ENCODE data around the gene MAGEA9. TPM values are rescaled to one million over a fixed set of nuclear protein-coding genes. Genes with fewer than 3 reads are reported as not detected.

The MAGEA9 gene, protein sequence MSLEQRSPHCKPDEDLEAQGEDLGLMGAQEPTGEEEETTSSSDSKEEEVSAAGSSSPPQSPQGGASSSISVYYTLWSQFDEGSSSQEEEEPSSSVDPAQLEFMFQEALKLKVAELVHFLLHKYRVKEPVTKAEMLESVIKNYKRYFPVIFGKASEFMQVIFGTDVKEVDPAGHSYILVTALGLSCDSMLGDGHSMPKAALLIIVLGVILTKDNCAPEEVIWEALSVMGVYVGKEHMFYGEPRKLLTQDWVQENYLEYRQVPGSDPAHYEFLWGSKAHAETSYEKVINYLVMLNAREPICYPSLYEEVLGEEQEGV
- not detected in 2 replicates for total RNA-seq

DNA sequence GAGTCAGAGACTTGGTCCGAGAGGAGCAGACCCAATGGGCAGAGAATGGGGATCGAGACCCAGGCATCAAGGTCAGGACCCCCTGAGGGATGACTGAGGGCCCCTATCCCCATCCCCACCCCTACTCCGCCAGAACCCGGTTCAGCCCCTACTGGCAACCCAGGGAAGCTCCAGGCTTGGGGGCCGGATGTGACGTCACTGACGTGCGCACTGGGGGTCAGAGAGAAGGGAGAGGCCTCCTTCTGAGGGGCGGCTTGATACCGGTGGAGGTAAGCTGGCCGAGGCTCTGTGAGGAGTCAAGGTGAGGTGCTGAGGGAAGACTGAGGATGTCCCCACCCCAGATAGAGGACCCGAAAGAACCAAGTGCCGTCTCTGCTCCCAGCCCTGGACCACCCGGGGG, at the start of gene MAGEA9:
MAGEA9 (plus strand) TSS at position 204 of the 400 bp plus-strand sequence. CDS start 4,281 bp downstream, outside the sequence.

DNA sequence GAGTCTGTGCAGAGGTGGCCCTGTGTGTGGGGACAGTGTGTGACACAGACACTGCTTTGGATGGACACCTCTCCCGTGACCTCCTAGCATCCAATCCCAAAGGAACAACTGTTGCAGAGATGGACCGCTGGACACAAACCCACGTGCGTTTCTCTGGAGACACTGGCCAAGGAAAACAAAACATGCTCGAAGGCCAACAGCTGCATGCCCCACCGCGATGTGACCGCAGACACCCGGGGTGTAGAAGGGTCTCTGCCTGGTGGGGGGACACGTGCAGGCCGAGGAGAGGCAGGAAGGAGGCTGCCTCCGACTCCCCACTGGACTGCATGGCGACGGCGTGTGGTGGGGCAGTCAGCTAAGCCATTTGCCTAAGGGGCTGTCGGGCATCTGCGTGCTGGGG, 8.0 kb upstream of the MAGEA9 start, which contains the start of gene HSFX1:
HSFX1 (plus strand) TSS at position 301 of the 400 bp plus-strand sequence. CDS start 614 bp downstream, outside the sequence.

Other genes with a start within 250 kb of the MAGEA9 start
- 11.1 and 22.0 TPM in 2 replicates for gene EOLA1, start 240.9 kb upstream of the MAGEA9 start, total RNA-seq
- not detected in 2 replicates for gene HSFX3, start 232.0 kb upstream of the MAGEA9 start, total RNA-seq
- not detected in 2 replicates for gene MAGEA9B, start 194.5 kb upstream of the MAGEA9 start, total RNA-seq
- gene HSFX2, start 186.6 kb upstream of the MAGEA9 start, total RNA-seq: 0.68 TPM in 1 of 2 replicates, not detected in the other
- gene TMEM185A, start 150.1 kb upstream of the MAGEA9 start, total RNA-seq: 10.9 and 14.1 TPM in 2 replicates
- not detected in 2 replicates for gene MAGEA11, start 69.9 kb upstream of the MAGEA9 start, total RNA-seq
- gene HSFX1, start 7.9 kb upstream of the MAGEA9 start, total RNA-seq: 0.12 and 0.60 TPM in 2 replicates
- not detected in 2 replicates for gene MAGEA8, start 99.3 kb downstream of the MAGEA9 start, total RNA-seq
- not detected in 2 replicates for gene HSFX4, start 147.6 kb downstream of the MAGEA9 start, total RNA-seq
- gene EOLA2, start 156.6 kb downstream of the MAGEA9 start, total RNA-seq: 16.7 and 21.4 TPM in 2 replicates